ENCODE results near the gene PRMT9. TPM values are rescaled to one million over a fixed set of nuclear protein-coding genes. Genes with fewer than 3 reads are reported as not detected.

Gene PRMT9
- total RNA-seq, 3 donors from 2014 or later = 7.1 to 7.6 (median 7.6) TPM

DNA sequence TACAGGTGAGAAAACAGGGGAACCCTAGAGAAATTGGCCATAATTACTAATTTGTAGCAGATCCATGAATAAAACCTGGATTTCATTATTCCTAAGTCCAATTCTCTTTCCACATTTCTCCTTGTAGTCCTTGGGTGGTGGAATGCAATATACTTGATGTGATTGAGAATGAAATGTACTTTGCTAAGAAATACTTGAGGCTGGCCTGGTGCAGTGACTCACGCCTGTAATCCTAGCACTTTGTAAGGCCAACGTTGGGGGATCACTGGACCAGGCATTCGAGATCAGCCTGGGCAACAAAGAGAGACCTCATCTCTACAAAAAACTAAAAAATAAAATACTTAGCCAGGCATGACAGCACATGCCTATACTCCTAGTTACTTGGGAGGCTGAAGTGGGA lies 50.9 kb downstream of the PRMT9 start:
- DNase-seq (no peak), ATAC-seq (no peak)
- Histone ChIP-seq H3K9me3 (no peaks in the 10 kb centered on the region), H3K4me3 (no peak overlapping the region), H3K4me1 (ENCODE audit: low read depth) (no peaks in the 10 kb centered on the region), H3K36me3 (ENCODE audit: low read depth) (no peaks in the 10 kb centered on the region)
- TF ChIP-seq, protein P1, sequence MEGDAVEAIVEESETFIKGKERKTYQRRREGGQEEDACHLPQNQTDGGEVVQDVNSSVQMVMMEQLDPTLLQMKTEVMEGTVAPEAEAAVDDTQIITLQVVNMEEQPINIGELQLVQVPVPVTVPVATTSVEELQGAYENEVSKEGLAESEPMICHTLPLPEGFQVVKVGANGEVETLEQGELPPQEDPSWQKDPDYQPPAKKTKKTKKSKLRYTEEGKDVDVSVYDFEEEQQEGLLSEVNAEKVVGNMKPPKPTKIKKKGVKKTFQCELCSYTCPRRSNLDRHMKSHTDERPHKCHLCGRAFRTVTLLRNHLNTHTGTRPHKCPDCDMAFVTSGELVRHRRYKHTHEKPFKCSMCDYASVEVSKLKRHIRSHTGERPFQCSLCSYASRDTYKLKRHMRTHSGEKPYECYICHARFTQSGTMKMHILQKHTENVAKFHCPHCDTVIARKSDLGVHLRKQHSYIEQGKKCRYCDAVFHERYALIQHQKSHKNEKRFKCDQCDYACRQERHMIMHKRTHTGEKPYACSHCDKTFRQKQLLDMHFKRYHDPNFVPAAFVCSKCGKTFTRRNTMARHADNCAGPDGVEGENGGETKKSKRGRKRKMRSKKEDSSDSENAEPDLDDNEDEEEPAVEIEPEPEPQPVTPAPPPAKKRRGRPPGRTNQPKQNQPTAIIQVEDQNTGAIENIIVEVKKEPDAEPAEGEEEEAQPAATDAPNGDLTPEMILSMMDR (IDR thresholded peaks at IDR 0.05) = no peak
- intact Hi-C loops (cut with DNase I, micrococcal nuclease) = no loop called here

DNA sequence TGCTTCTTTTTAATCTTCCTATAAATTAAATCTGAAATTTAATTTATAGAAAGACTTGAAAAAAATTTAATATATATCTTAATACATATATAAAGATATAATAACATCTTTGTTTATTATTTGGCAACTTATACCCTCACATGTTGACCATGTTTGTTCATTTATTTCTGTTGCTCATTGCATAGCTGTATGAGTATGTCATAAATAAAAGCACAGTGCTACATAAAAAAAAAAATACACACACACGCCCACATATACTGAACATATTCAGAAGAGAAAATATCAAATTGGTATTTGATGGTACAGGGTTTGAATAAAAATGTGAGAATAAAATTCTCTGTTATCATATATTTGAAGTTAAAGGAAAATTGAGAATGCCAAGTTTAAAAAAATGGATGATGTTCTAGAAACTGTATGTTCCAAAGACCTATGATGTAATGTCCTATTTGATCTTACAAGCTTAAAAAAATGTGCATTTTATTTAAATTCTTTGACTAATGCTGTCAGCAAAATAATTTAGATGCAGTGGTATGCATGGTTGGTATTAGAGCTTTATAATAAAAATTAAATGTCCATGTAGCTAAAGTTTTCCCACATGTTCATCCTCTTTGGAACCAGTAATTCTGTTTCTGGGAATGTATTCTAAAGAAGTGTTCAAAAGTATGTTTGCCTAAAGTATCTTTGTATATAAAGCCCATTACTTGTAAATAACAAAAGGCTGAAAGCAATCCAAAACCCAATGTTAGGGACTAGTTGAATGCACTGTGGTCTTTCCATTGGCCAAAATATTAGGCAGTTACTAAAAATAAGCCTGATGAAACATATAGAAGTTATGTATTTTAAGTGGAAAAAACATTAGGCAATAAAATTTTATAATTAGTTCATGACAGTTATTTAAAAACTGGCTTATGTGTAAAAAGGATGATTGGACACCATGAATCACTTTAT lies 53.9 kb downstream of the PRMT9 start:
- intact Hi-C loops (cut with DNase I, micrococcal nuclease) = no loop called here

DNA sequence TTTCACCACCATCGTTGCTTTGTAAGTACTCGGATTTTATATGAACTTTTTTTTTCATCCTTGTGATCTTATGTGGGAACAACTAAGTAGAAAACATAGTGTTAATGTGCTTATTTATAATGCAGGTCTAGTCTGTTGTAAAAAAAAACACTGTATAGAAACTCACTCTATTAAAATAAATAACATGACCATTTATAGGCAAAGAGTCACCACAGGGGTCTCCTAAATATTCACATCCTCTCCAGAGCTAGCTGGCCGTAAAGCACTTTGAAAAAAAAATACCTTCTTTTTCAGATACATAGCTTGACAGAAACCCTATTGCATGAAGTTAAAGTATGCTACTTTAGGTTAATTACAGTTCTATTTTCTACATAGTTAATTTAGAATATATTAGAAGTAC lies 55.5 kb downstream of the PRMT9 start:
- H3K36me3 ChIP-seq (ENCODE audit: low read depth) = peaks cover 9% of the 10 kb centered on the region
- no peak for DNase-seq
- no peak overlapping the region for H3K4me3 ChIP-seq

More for the DNA sequence above, 53.9 kb downstream of the PRMT9 start:
- no peaks in the 10 kb centered on the region for H3K9me3 ChIP-seq
- H3K4me3 ChIP-seq = no peak overlapping the region
- H3K4me1 ChIP-seq (ENCODE audit: low read depth) = no peaks in the 10 kb centered on the region
- ATAC-seq (no peak), DNase-seq (no peak)
- TF ChIP-seq, protein P1 (IDR thresholded peaks at IDR 0.05) = no peak
- peaks cover 8% of the 10 kb centered on the region for H3K36me3 ChIP-seq (ENCODE audit: low read depth)

DNA sequence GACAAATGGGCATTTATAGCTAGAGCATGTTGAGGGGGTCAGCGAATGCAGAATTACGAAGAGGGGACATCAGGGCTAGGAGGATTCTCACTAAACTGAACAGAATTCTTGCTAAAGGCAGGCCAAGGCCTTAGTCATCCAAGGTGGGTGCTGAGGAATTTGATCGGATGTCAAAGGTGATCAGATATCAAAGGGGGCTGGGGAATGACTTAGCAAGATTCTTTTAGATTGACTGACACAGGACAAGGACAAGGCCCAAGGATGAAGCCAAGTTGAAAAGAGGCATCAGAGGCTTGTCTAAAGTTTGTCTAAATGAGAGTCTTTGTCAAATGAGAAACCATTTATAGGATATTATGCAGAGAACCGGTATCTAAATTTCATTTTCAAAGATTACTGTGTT lies 57.1 kb downstream of the PRMT9 start:
- DNase-seq = no peak
- H3K4me3 ChIP-seq = no peak overlapping the region
- H3K4me1 ChIP-seq (ENCODE audit: low read depth) = peaks cover under 1% of the 10 kb centered on the region
- H3K9me3 ChIP-seq = no peaks in the 10 kb centered on the region
- TF ChIP-seq, protein P1 (IDR thresholded peaks at IDR 0.05) = no peak
- ATAC-seq = no peak
- peaks cover 9% of the 10 kb centered on the region for H3K36me3 ChIP-seq (ENCODE audit: low read depth)
- intact Hi-C loops (cut with DNase I, micrococcal nuclease) = no loop called here

More for the DNA sequence above, 55.5 kb downstream of the PRMT9 start:
- intact Hi-C loops (cut with DNase I, micrococcal nuclease) = no loop called here
- ATAC-seq = no peak
- H3K9me3 ChIP-seq = no peaks in the 10 kb centered on the region
- TF ChIP-seq, protein P1 (IDR thresholded peaks at IDR 0.05) = no peak
- H3K4me1 ChIP-seq (ENCODE audit: low read depth) = no peaks in the 10 kb centered on the region

DNA sequence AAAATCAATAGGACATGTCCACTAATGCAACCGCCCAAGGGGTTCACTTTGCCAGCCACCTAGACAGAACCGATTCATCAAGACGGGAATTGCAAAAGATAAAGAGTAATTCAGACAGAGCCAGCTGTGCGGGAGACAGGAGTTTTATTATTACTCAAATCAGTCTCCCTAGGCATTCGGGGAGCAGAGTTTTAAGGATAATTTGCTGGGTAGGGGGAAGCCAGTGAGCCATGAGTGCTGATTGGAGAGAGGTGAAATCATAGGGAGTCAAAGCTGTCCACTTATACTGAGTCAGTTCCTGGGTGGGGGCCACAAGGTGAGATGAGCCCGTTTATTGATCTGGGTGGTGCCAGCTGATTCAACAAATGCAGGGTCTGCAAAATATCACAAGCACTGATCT lies 58.2 kb downstream of the PRMT9 start:
- Histone ChIP-seq H3K4me1 (ENCODE audit: low read depth) (peaks cover 10% of the 10 kb centered on the region), H3K36me3 (ENCODE audit: low read depth) (peaks cover 9% of the 10 kb centered on the region), H3K4me3 (no peak overlapping the region), H3K9me3 (no peaks in the 10 kb centered on the region)
- ATAC-seq = no peak
- intact Hi-C loops (cut with DNase I, micrococcal nuclease) = no loop called here
- TF ChIP-seq, protein P1 (IDR thresholded peaks at IDR 0.05) = no peak
- no peak for DNase-seq

All from mucosa of descending colon (tissue), 3 donors.